K562 (cell line): Measurements from ENCODE around the gene DARS1. TPM values are rescaled to one million over a fixed set of nuclear protein-coding genes. Genes with fewer than 3 reads are reported as not detected.

ENCODE experiments used
- ATAC-seq: fragments of 200-7000 bp; cut with Tn5 transposase; 3 replicates; pipeline ENCODE4 v1.9.1; 2020; ENCODE audit warnings: moderate library complexity
- BruUV-seq: library from RNA; stranded (reverse); fragments of 400-500 nt; replicated peaks from 2 replicates; lab custom pipeline; 2021; lab: Mats Ljungman, UMichigan
- CTCF ChIA-PET: fragments of 300-600 bp; formaldehyde crosslinking; extraction: SDS; loops from one replicate; lab custom pipeline; 2021; ENCODE audit warnings: low intra/inter-chr PET ratio; lab: Yijun Ruan, JAX
- POLR2A ChIA-PET: fragments of 300-600, 350-650 bp; sonication (Branson Sonifier 250); formaldehyde crosslinking; extraction: SDS; loops from one replicate; lab custom pipeline; 2021; ENCODE audit warnings: antibody characterized with exemption, inconsistent platforms; lab: Yijun Ruan, JAX
- DNase-seq, 4 experiments: peaks; one replicate each; pipeline versions ENCODE4 v3.0.0 to v3.0.0-alpha.2; 2011 to 2018; ENCODE audit warnings: low spot score in 3 of 4, mixed read lengths in 3 of 4; ENCODE audit errors: extremely low read depth in 1 of 4
- FAIRE-seq: peaks from 2 replicates; lab custom pipeline; 2011; peaks lifted over from hg19 to GRCh38; lab: Jason Lieb, UNC
- H2AFZ ChIP-seq: 2 replicates; pipeline ENCODE4 v1.6.0; 2011; ENCODE audit warnings: low read depth, low read length, control low read depth, inconsistent platforms
- H3K27ac ChIP-seq: fragments of 200-600 bp; 3 replicates; pipeline ENCODE4 v1.8.0; 2011; ENCODE audit warnings: low read depth, mild to moderate bottlenecking, control low read depth, inconsistent platforms, low read length, moderate library complexity, mixed read lengths; ENCODE audit errors: extremely low read depth
- H3K27me3 ChIP-seq, 2 experiments: fragments of 300-600 bp in 1 of 2; 2 replicates in 1 of 2; 3 replicates in 1 of 2; pipeline versions ENCODE4 v1.6.0 to v1.8.0; 2011; ENCODE audit warnings: inconsistent platforms in 2 of 2, low read length in 2 of 2, mild to moderate bottlenecking in 1 of 2, mixed read lengths in 1 of 2, moderate library complexity in 1 of 2; ENCODE audit not compliant: control insufficient read depth in 2 of 2, insufficient read depth in 2 of 2
- H3K36me3 ChIP-seq: fragments of 300-600 bp; 3 replicates; pipeline ENCODE4 v1.8.0; 2011; ENCODE audit warnings: mild to moderate bottlenecking, low read length, inconsistent platforms; ENCODE audit not compliant: control insufficient read depth, insufficient read depth
- H3K4me1 ChIP-seq, 2 experiments: fragments of 200-600 bp in 1 of 2; replicated peaks in 1 of 2; 2 replicates in 1 of 2; 3 replicates in 1 of 2; pipeline versions ENCODE4 v1.5.1 to v1.8.0; 2011; ENCODE audit warnings: inconsistent platforms in 2 of 2, low read length in 2 of 2, mild to moderate bottlenecking in 1 of 2, mixed read lengths in 1 of 2, moderate library complexity in 1 of 2; ENCODE audit not compliant: control insufficient read depth in 2 of 2, insufficient read depth in 2 of 2
- H3K4me2 ChIP-seq: 2 replicates; pipeline ENCODE4 v1.6.1; 2011; ENCODE audit warnings: low read length, control low read depth, inconsistent platforms, mixed read lengths; ENCODE audit not compliant: insufficient read depth
- H3K4me3 ChIP-seq: fragments of 200-600 bp; sonication (generic), shearing (Covaris generic); 2 replicates; pipeline ENCODE4 v1.5.1; 2016; ENCODE audit warnings: control low read depth, inconsistent platforms
- H3K79me2 ChIP-seq: fragments of 200-600 bp; 3 replicates; pipeline ENCODE4 v1.8.0; 2011; ENCODE audit warnings: low read length, inconsistent platforms; ENCODE audit not compliant: control insufficient read depth, insufficient read depth
- H3K9ac ChIP-seq, 2 experiments: 2 replicates each; pipeline versions ENCODE4 v1.6.0 to v1.6.1; 2011; ENCODE audit warnings: low read depth in 2 of 2, low read length in 2 of 2, control low read depth in 1 of 2, inconsistent platforms in 1 of 2, mild to moderate bottlenecking in 1 of 2, mixed read lengths in 1 of 2; ENCODE audit not compliant: insufficient read depth in 1 of 2
- H3K9me1 ChIP-seq: one replicate; pipeline ENCODE4 v1.6.0; 2011; ENCODE audit warnings: inconsistent platforms, mild to moderate bottlenecking, low read length, moderate library complexity; ENCODE audit not compliant: control insufficient read depth, insufficient read depth
- H3K9me3 ChIP-seq: replicated peaks from 2 replicates; pipeline ENCODE4 v1.5.1; 2011; ENCODE audit warnings: low read depth, low read length, inconsistent platforms; ENCODE audit not compliant: control insufficient read depth, insufficient read depth
- H4K20me1 ChIP-seq: replicated peaks from 2 replicates; pipeline ENCODE4 v1.6.1; 2011; ENCODE audit warnings: low read length, inconsistent platforms, mixed read lengths; ENCODE audit not compliant: control insufficient read depth, insufficient read depth
- BRD9 ChIP-seq: fragments of 450-650 bp; IDR thresholded peaks from 2 replicates; pipeline ENCODE4 v1.6.1; 2018; ENCODE audit warnings: low read depth; ENCODE audit not compliant: partially characterized antibody
- CBX3 ChIP-seq, 2 experiments: IDR thresholded peaks; 1 replicate in 1 of 2; 2 replicates in 1 of 2; pipeline ENCODE4 v1.6.1; 2012; ENCODE audit warnings: inconsistent platforms in 2 of 2, low read length in 2 of 2, borderline replicate concordance in 1 of 2, control low read depth in 1 of 2
- ELF1 ChIP-seq: fragments of 200-800 bp; sonication (Bioruptor generic); IDR thresholded peaks from 2 replicates; pipeline ENCODE4 v1.6.1; 2016; ENCODE audit warnings: missing genetic modification characterization, missing compliant biosample characterization
- FOXK2 ChIP-seq, 2 experiments: fragments of 450-650 bp; IDR thresholded peaks in 1 of 2; conservative IDR thresholded peaks in 1 of 2; 2 replicates each; pipeline ENCODE4 v1.6.1; 2016; ENCODE audit warnings: low read depth in 2 of 2, mild to moderate bottlenecking in 1 of 2
- NFYB ChIP-seq: IDR thresholded peaks from 2 replicates; pipeline ENCODE4 v1.6.1; 2011; ENCODE audit warnings: mild to moderate bottlenecking, moderate library complexity; ENCODE audit not compliant: insufficient read length; ENCODE audit errors: extremely low read depth
- POLR2AphosphoS2 ChIP-seq: IDR thresholded peaks from 2 replicates; pipeline ENCODE4 v1.6.1; 2012; ENCODE audit warnings: low read length, improper control_type of control experiment
- ZBTB7A ChIP-seq: IDR thresholded peaks from 2 replicates; pipeline ENCODE4 v1.6.1; 2011; ENCODE audit warnings: low read depth, mild to moderate bottlenecking, low read length, moderate library complexity, borderline replicate concordance; ENCODE audit not compliant: control insufficient read depth
- ZKSCAN3 ChIP-seq: fragments of 250-450 bp; sonication (Bioruptor Pico); IDR thresholded peaks from 2 replicates; pipeline ENCODE4 v1.4.0; 2020
- ZNF217 ChIP-seq: sonication (generic); formaldehyde crosslinking; IDR thresholded peaks from 2 replicates; pipeline ENCODE4 v1.8.0; 2022; ENCODE audit warnings: mild to moderate bottlenecking, missing genetic modification reagents
- ZNF561 ChIP-seq: fragments of 450-650 bp; formaldehyde crosslinking; conservative IDR thresholded peaks from 2 replicates; pipeline ENCODE4 v1.4.0; 2020; ENCODE audit warnings: mild to moderate bottlenecking, moderate library complexity
- ZNF75A ChIP-seq: fragments of 450-650 bp; formaldehyde crosslinking; IDR thresholded peaks from 2 replicates; pipeline ENCODE4 v1.4.0; 2020; ENCODE audit warnings: mild to moderate bottlenecking
- WGBS: fragments of 100-300 bp; shearing (Covaris generic); methylation state at CpG from one replicate; pipeline ENCODE4 v1.1.6; 2016; ENCODE audit warnings: low coverage, mixed read lengths; ENCODE audit not compliant: insufficient coverage; ENCODE audit errors: missing lambda C conversion rate; 5-methylcytosine and 5-hydroxymethylcytosine counted together
- in situ Hi-C: fragments of 300-500 bp; cut with MboI; formaldehyde crosslinking; loops from 4 replicates; pipeline ENCODE4 v1.15.0; 2018; ENCODE audit warnings: inconsistent platforms, mixed read lengths
- intact Hi-C: fragments of 100-400 bp; cut with micrococcal nuclease; formaldehyde crosslinking; loops from 2 replicates; pipeline ENCODE4 v1.14.2; 2022
- polyA plus RNA-seq, 8 experiments: library from polyadenylated mRNA; depleted of rRNA in 4 of 8; stranded (reverse) in 5 of 8; unstranded in 3 of 8; fragments of >200 nt; fragmentation: Nextera tagmentation in 2 of 8; fragmentation: Illumina TruSeq in 1 of 8; extraction: Ambion mirVana in 2 of 8; extraction: Trizol in 1 of 8; gene quantifications; 2 replicates each; pipeline versions ENCODE4 v1.2.1 to v1.2.3, GENCODE V29; 2011 to 2014; ENCODE audit warnings: inconsistent platforms in 1 of 8, missing spikeins in 1 of 8
- total RNA-seq, 7 experiments: library from RNA; depleted of rRNA in 6 of 7; stranded (reverse); fragments of >200 nt in 6 of 7; fragmentation: Illumina TruSeq in 2 of 7; extraction: Trizol in 2 of 7; gene quantifications; 2 replicates each; pipeline versions ENCODE4 v1.2.1 to v1.2.3, GENCODE V29; 2011 to 2021; ENCODE audit warnings: low replicate concordance in 1 of 7
- TF ChIP-seq, protein P1 (sequence below), 2 experiments: fragments of 450-650 bp in 1 of 2; IDR thresholded peaks; 2 replicates each; pipeline ENCODE4 v1.6.1; 2011 to 2017; ENCODE audit warnings: low read depth in 2 of 2, antibody characterized with exemption in 1 of 2, borderline replicate concordance in 1 of 2, low read length in 1 of 2, mild to moderate bottlenecking in 1 of 2, mixed read lengths in 1 of 2; ENCODE audit not compliant: control insufficient read depth in 1 of 2

The DARS1 gene
- total and polyA plus RNA-seq, 9 of the 15 experiments (the other 6 are each of a cell fraction or from before 2014, with no cell fraction given), result 91.5 to 239 (median 98.0) TPM

- Histone ChIP-seq H3K4me2 (no peak overlapping the region), H3K4me3 (no peak overlapping the region), H3K9me1 (no peaks in the 10 kb centered on the region), H4K20me1 (no peaks in the 10 kb centered on the region), H3K27me3 (peaks cover 23 to 33% of the 10 kb centered on the region in 2 experiments), H3K36me3 (no peaks in the 10 kb centered on the region), H3K27ac (no peak overlapping the region), H2AFZ (no peak overlapping the region), H3K4me1 (peaks cover 0 to 7% of the 10 kb centered on the region in 2 experiments; a peak in 2 of 5 replicates), H3K9me3 (no peaks in the 10 kb centered on the region), H3K9ac (no peak overlapping the region), H3K79me2 (no peaks in the 10 kb centered on the region)
- no peak for ATAC-seq
- 6% methylated on average over 3 of the region's 3 CpGs for WGBS
- TF ChIP-seq ZNF75A (CRISPR knock-in tag) (no peak), ELF1 (tag) (no peak), ZNF561 (CRISPR knock-in tag) (no peak)
- in situ Hi-C loops, result no loop called here
- intact Hi-C loops, result no loop called here
- no peak for DNase-seq
- ChIA-PET CTCF (no interaction called here), POLR2A (no interaction called here)
- no peak for FAIRE-seq
- no TSS peak for BruUV-seq
Observed at GRCh38 chr2:136024616-136025015, 39.2 kb upstream of the DARS1 start.

GRCh38 chr2:136024185-136024584 lies 38.8 kb upstream of the DARS1 start:
- Histone ChIP-seq H4K20me1 (no peaks in the 10 kb centered on the region), H3K4me3 (no peak overlapping the region), H3K27ac (no peak overlapping the region), H3K9me1 (no peaks in the 10 kb centered on the region), H3K9ac (no peak overlapping the region), H3K4me1 (peaks cover 0 to 7% of the 10 kb centered on the region in 2 experiments; a peak in 2 of 5 replicates), H3K4me2 (no peak overlapping the region), H3K36me3 (no peaks in the 10 kb centered on the region), H3K9me3 (no peaks in the 10 kb centered on the region), H3K27me3 (peaks cover 23 to 35% of the 10 kb centered on the region in 2 experiments), H3K79me2 (no peaks in the 10 kb centered on the region), H2AFZ (no peak overlapping the region)
- POLR2A ChIA-PET, result no interaction called here
- no peak for ATAC-seq
- no peak for FAIRE-seq
- no peak for TF ChIP-seq ZKSCAN3 (CRISPR knock-in tag)
- TF ChIP-seq CBX3 (IDR thresholded peaks at IDR 0.05; ENCODE audit: borderline replicate concordance in 1 of 2, low read length in 2 of 2), result no peak
- no peak for TF ChIP-seq NFYB
- no peak for TF ChIP-seq ZBTB7A
- no peak for TF ChIP-seq POLR2AphosphoS2
- TF ChIP-seq ZNF217 (CRISPR knock-in tag), result no peak
- TF ChIP-seq, protein P1, sequence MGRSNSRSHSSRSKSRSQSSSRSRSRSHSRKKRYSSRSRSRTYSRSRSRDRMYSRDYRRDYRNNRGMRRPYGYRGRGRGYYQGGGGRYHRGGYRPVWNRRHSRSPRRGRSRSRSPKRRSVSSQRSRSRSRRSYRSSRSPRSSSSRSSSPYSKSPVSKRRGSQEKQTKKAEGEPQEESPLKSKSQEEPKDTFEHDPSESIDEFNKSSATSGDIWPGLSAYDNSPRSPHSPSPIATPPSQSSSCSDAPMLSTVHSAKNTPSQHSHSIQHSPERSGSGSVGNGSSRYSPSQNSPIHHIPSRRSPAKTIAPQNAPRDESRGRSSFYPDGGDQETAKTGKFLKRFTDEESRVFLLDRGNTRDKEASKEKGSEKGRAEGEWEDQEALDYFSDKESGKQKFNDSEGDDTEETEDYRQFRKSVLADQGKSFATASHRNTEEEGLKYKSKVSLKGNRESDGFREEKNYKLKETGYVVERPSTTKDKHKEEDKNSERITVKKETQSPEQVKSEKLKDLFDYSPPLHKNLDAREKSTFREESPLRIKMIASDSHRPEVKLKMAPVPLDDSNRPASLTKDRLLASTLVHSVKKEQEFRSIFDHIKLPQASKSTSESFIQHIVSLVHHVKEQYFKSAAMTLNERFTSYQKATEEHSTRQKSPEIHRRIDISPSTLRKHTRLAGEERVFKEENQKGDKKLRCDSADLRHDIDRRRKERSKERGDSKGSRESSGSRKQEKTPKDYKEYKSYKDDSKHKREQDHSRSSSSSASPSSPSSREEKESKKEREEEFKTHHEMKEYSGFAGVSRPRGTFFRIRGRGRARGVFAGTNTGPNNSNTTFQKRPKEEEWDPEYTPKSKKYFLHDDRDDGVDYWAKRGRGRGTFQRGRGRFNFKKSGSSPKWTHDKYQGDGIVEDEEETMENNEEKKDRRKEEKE (IDR thresholded peaks at IDR 0.05; ENCODE audit: borderline replicate concordance in 1 of 2, control insufficient read depth in 1 of 2, low read depth in 2 of 2, low read length in 1 of 2), result no peak
- TF ChIP-seq FOXK2 (conservative IDR thresholded peaks at IDR 0.05 in 1 of 2, IDR thresholded peaks at IDR 0.05 in 1 of 2; ENCODE audit: low read depth in 2 of 2), result no peak
- no peak for TF ChIP-seq BRD9
- WGBS, result 2% methylated on average over 6 of the region's 6 CpGs
- no TSS peak for BruUV-seq
- intact Hi-C loops (no loop called here), in situ Hi-C loops (no loop called here)
- no peak for DNase-seq
- CTCF ChIA-PET, result no interaction called here
